Uterus (tissue), 4 donors: Measurements from ENCODE around the gene PAPLN. TPM values are rescaled to one million over a fixed set of nuclear protein-coding genes. Genes with fewer than 3 reads are reported as not detected.
A peak's percentile ranks its signal among the peaks of the same experiment; 100 is the strongest.

Experiments used
- DNase-seq, 2 donors: peaks; one replicate each; pipeline ENCODE4 v3.0.0-alpha.2; 2019 to 2020
- H3K27ac ChIP-seq, 2 donors: fragments of 200-600 bp; sonication (generic); 1 replicate in 1 of 2; 2 replicates in 1 of 2; pipeline ENCODE4 v1.5.1; 2016 to 2018
- H3K27me3 ChIP-seq, 2 donors: fragments of 200-600 bp; sonication (generic); one replicate each; pipeline ENCODE4 v1.5.1; 2018 to 2019; ENCODE audit warnings: control low read depth in 1 of 2
- H3K36me3 ChIP-seq, 2 donors: fragments of 200-600 bp; sonication (generic); one replicate each; pipeline ENCODE4 v1.5.1; 2019; ENCODE audit warnings: control low read depth in 1 of 2
- H3K4me1 ChIP-seq, 2 donors: fragments of 200-600 bp; sonication (generic); one replicate each; pipeline ENCODE4 v1.5.1; 2018 to 2019; ENCODE audit warnings: control low read depth in 1 of 2
- H3K4me3 ChIP-seq, 2 donors: fragments of 200-600 bp; sonication (generic); 1 replicate in 1 of 2; 2 replicates in 1 of 2; pipeline ENCODE4 v1.5.1; 2018 to 2019; ENCODE audit warnings: mild to moderate bottlenecking in 1 of 2
- H3K9me3 ChIP-seq, 2 donors: fragments of 200-600 bp; sonication (generic); one replicate each; pipeline ENCODE4 v1.5.1; 2019; ENCODE audit warnings: control low read depth in 1 of 2
- CTCF ChIP-seq, 4 experiments: fragments of 200-600 bp in 2 of 4; fragments of 450-650 bp in 2 of 4; sonication (generic) in 2 of 4; IDR thresholded peaks; one replicate each; pipeline ENCODE4 v1.5.1; 2016 to 2019; ENCODE audit warnings: antibody characterized with exemption in 4 of 4, mild to moderate bottlenecking in 2 of 4, moderate library complexity in 1 of 4
- POLR2A ChIP-seq, 2 donors: fragments of 450-650 bp; IDR thresholded peaks; one replicate each; pipeline ENCODE4 v1.6.1; 2016; ENCODE audit warnings: antibody characterized with exemption in 2 of 2, mild to moderate bottlenecking in 1 of 2, moderate library complexity in 1 of 2
- intact Hi-C: fragments of 100-400 bp; cut with DNase I; formaldehyde crosslinking; loops from one replicate; pipeline ENCODE4 v1.15.1; 2023; ENCODE audit warnings: low total_unique reads
- total RNA-seq, 4 donors: library from RNA; depleted of rRNA in 3 of 4; stranded (reverse); fragments of >200 nt in 3 of 4; gene quantifications; one replicate each; pipeline versions ENCODE4 v1.1.0 to v1.2.4, GENCODE V29; 2014 to 2023
- donor health status: DM: yes; HTN: yes; CAD: no.

Gene PAPLN
- total RNA-seq, 4 donors from 2014 or later = 16.5 to 40.2 (median 33.1) TPM

DNA sequence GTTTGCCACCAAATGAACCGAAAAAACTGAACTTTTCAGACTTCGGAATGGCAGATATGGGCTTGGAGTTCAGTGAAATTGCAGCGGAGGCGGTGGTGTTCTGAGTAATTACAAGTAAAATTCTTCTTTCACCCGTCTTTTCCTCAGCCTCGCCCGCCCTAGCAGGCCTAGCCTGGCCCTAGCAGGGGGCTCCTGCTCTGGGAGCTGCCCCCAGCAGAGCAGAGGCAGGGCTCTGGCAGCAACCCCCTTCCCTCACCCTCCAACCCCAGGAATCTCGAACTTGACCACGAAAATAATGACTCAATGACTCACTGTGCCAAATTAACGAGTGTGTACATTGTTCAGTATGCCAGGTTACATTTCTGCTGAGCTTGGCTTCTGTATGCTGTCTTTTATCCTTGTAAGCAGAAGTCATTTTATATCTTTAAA is 1.1 kb downstream of the PAPLN start:
- H3K4me3 ChIP-seq = peak overlapping the region; percentile 39 to 60

GRCh38 chr14:73238941-73239340 is 1.6 kb downstream of the PAPLN start:
- Histone ChIP-seq H3K36me3 (no peaks in the 10 kb centered on the region), H3K4me1 (peaks cover 0 to 15% of the 10 kb centered on the region in 2 donors), H3K27me3 (no peaks in the 10 kb centered on the region), H3K9me3 (no peaks in the 10 kb centered on the region), H3K27ac (peak overlapping the region in 1 of 2 donors; percentile 65), H3K4me3 (peak overlapping the region in 1 of 2 donors; percentile 36)
- no peak for TF ChIP-seq POLR2A (IDR thresholded peaks at IDR 0.05)
- no peak for TF ChIP-seq CTCF (IDR thresholded peaks at IDR 0.05)
- DNase-seq = no peak
- intact Hi-C loops = no loop called here

More for the DNA sequence above, 1.1 kb downstream of the PAPLN start:
- Histone ChIP-seq H3K36me3 (no peaks in the 10 kb centered on the region), H3K9me3 (no peaks in the 10 kb centered on the region), H3K27ac (peak overlapping the region; percentile 65 to 74), H3K4me1 (peaks cover 0 to 15% of the 10 kb centered on the region in 2 donors), H3K27me3 (no peaks in the 10 kb centered on the region)
- DNase-seq = no peak
- intact Hi-C loops = no loop called here
- no peak for TF ChIP-seq CTCF (IDR thresholded peaks at IDR 0.05)

DNA sequence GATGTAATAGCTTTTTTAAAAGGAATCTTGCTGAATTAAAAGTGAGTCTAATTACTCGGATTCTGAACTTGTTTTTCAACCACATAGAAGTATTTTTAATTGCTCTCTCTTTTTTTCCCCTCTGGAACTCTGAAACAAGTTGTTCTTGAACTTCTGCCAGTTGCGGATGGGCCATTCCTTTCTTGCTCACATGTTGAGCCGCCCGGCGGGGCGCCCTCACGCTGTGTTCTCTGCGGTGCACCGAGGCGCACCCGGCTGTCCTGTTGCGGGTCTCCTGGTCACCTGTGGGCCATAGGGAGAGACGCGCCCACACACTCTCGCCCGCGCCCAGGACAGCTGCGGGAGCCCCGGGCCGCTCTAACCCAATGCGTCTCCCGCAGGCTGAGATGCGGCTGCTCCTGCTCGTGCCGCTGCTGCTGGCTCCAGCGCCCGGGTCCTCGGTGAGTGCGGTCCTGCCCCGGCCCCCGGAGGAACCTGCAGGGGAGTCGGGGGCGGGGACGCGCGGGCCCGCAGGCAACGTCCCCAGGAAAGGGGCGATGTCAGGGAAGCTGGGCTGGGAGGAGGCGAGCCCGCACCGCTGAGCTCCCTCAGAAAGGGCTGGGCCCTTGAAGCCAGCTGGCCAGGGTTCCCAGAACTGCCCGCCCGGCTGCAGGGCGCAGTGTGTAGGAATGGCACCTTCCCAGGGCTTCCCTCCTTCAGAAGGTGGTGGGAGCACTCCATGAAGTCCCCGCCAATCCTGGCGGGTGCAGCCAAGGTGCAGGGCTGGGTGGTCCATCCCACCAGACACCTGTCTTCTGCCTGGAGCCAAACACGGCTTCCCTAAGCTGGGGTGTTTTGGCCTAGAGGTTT is 2.3 kb downstream of the PAPLN start:
- Histone ChIP-seq H3K9me3 (no peaks in the 10 kb centered on the region), H3K36me3 (no peaks in the 10 kb centered on the region), H3K4me1 (peaks cover 0 to 15% of the 10 kb centered on the region in 2 donors), H3K27ac (peak overlapping the region; percentile 65 to 71), H3K4me3 (peak overlapping the region; percentile 36 to 50), H3K27me3 (no peaks in the 10 kb centered on the region)
- DNase-seq = peak; percentile 61 to 70
- intact Hi-C loops = no loop called here
- TF ChIP-seq CTCF (IDR thresholded peaks at IDR 0.05) = no peak
- TF ChIP-seq POLR2A (IDR thresholded peaks at IDR 0.05) = no peak

DNA sequence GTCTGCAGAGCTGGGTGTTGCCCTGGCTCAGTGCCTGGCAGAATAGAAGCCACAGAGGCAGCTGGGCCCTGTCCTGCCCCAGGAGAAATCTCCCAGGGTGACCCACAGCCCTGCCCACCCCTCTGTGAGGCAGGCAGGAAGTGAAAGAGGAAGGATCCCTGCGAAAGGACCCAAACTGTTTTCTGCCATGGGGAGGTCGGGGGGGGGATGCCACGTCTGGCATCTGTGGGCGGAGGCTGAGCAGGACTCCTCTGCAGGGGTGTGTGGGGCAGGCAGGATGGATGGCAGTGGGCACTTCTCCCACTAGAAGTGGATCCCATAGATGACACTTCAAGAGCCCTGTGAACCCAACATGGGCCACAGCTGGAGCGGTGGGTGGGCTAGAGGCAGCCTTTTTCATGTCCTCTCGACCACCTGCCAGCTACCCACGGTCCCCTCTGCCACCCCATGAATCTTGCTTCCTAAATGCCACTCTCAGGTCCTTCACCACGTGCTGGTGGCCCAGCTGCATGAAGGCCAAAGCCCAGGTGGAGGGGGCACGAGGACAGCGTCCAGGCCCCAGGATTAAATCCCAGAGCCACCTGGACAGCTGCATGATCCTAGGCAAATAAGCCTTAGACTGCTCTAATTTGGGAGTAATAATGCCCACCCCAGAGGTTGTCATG is 3.6 kb downstream of the PAPLN start:
- no peaks in the 10 kb centered on the region for H3K9me3 ChIP-seq
- no peak for TF ChIP-seq POLR2A (IDR thresholded peaks at IDR 0.05)
- no peak for TF ChIP-seq CTCF (IDR thresholded peaks at IDR 0.05)
- peaks cover 0 to 15% of the 10 kb centered on the region in 2 donors for H3K4me1 ChIP-seq
- no peaks in the 10 kb centered on the region for H3K27me3 ChIP-seq
- peak in 1 of 2 donors; percentile 18 for DNase-seq
- H3K36me3 ChIP-seq = no peaks in the 10 kb centered on the region
- no peak overlapping the region for H3K4me3 ChIP-seq
- H3K27ac ChIP-seq = peak overlapping the region; percentile 50 to 71
- intact Hi-C loops = no loop called here
